ENCODE measurements around the gene TBC1D22A.

DNA sequence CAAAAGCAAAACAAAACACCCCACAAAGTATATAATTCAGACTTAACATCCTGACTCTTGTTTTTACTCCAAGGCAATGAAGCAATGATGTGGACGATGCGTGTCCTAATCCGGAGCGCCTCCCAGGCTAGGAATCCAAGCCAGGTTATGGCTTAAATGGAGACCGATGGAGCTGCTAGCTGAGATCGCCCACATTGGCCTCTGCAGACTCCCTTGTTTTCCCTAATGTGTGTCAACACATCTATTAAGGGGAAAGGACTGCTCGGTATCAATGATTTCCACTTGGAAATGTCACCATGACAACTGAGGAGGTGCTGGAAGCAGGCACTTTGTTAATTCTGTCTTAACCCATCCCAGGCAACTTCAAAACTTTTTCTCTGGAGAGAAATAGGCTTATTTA lies 311.7 kb downstream of the TBC1D22A start:
- TF ChIP-seq POLR2A (IDR thresholded peaks at IDR 0.05) (no peak), EP300 (IDR thresholded peaks at IDR 0.05; ENCODE audit: low read depth) (no peak), POLR2AphosphoS5 (IDR thresholded peaks at IDR 0.05) (no peak)
- TF ChIP-seq, protein P1, sequence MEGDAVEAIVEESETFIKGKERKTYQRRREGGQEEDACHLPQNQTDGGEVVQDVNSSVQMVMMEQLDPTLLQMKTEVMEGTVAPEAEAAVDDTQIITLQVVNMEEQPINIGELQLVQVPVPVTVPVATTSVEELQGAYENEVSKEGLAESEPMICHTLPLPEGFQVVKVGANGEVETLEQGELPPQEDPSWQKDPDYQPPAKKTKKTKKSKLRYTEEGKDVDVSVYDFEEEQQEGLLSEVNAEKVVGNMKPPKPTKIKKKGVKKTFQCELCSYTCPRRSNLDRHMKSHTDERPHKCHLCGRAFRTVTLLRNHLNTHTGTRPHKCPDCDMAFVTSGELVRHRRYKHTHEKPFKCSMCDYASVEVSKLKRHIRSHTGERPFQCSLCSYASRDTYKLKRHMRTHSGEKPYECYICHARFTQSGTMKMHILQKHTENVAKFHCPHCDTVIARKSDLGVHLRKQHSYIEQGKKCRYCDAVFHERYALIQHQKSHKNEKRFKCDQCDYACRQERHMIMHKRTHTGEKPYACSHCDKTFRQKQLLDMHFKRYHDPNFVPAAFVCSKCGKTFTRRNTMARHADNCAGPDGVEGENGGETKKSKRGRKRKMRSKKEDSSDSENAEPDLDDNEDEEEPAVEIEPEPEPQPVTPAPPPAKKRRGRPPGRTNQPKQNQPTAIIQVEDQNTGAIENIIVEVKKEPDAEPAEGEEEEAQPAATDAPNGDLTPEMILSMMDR (IDR thresholded peaks at IDR 0.05): no peak

All from transverse colon (tissue), 4 donors.